SK-N-SH (cell line): Measurements from ENCODE around the gene MRGPRE. TPM values are rescaled to one million over a fixed set of nuclear protein-coding genes. Genes with fewer than 3 reads are reported as not detected.

ENCODE experiments used
- CTCF ChIA-PET: fragments of 300-600, 350-600 bp; formaldehyde crosslinking; extraction: SDS; loops from one replicate; lab custom pipeline; 2021; lab: Yijun Ruan, JAX
- POLR2A ChIA-PET: fragments of 350-600 bp; sonication (Branson Sonifier 250); formaldehyde crosslinking; extraction: SDS; loops from one replicate; lab custom pipeline; 2020; ENCODE audit warnings: antibody characterized with exemption, inconsistent platforms; lab: Yijun Ruan, JAX
- DNase-seq: peaks from one replicate; pipeline ENCODE4 v3.0.0; 2012
- H2AFZ ChIP-seq: fragments of 200-600 bp; sonication (generic); 2 replicates; pipeline ENCODE4 v1.8.1; 2016; ENCODE audit warnings: antibody characterized with exemption, mild to moderate bottlenecking, low read depth
- H3F3A ChIP-seq: fragments of 200-600 bp; sonication (generic); replicated peaks from 2 replicates; pipeline ENCODE3; 2016; ENCODE audit warnings: antibody characterized with exemption, mild to moderate bottlenecking; ENCODE audit not compliant: insufficient read depth
- H3K27ac ChIP-seq, 2 experiments: fragments of 200-500 bp in 1 of 2; fragments of 200-600 bp in 1 of 2; sonication (Bioruptor generic) in 1 of 2; sonication (generic), shearing (Covaris generic) in 1 of 2; 2 replicates each; pipeline versions ENCODE4 v1.5.1 to v1.6.1; 2014 to 2016; ENCODE audit warnings: low read depth in 2 of 2, inconsistent platforms in 1 of 2, low read length in 1 of 2, mild to moderate bottlenecking in 1 of 2, mixed read lengths in 1 of 2
- H3K27me3 ChIP-seq: fragments of 200-600 bp; sonication (generic), shearing (Covaris generic); 2 replicates; pipeline ENCODE4 v1.6.1; 2016; ENCODE audit warnings: mixed run types; ENCODE audit not compliant: insufficient read depth
- H3K36me3 ChIP-seq, 2 experiments: fragments of 200-500 bp in 1 of 2; fragments of 200-600 bp in 1 of 2; sonication (Bioruptor generic) in 1 of 2; sonication (generic) in 1 of 2; replicated peaks in 1 of 2; 2 replicates each; pipeline versions ENCODE3 to v1.5.1; 2014 to 2016; ENCODE audit warnings: low read length in 1 of 2, mild to moderate bottlenecking in 1 of 2; ENCODE audit not compliant: insufficient read depth in 2 of 2, control insufficient read depth in 1 of 2
- H3K4me1 ChIP-seq, 2 experiments: fragments of 200-500 bp in 1 of 2; fragments of 200-600 bp in 1 of 2; sonication (Bioruptor generic) in 1 of 2; sonication (generic), shearing (Covaris generic) in 1 of 2; 2 replicates each; pipeline versions ENCODE4 v1.5.1 to v1.6.1; 2014 to 2016; ENCODE audit warnings: low read depth in 1 of 2, low read length in 1 of 2, mixed run types in 1 of 2; ENCODE audit not compliant: insufficient read depth in 2 of 2, control insufficient read depth in 1 of 2
- H3K4me2 ChIP-seq: fragments of 200-600 bp; sonication (generic), shearing (Covaris generic); 2 replicates; pipeline ENCODE4 v1.6.1; 2017; ENCODE audit warnings: mixed run types
- H3K4me3 ChIP-seq, 2 experiments: fragments of 200-500 bp in 1 of 2; fragments of 200-600 bp in 1 of 2; sonication (Bioruptor generic) in 1 of 2; sonication (generic), shearing (Covaris generic) in 1 of 2; 2 replicates each; pipeline versions ENCODE4 v1.5.1 to v1.8.1; 2014 to 2016; ENCODE audit warnings: low read depth in 2 of 2, inconsistent platforms in 1 of 2, low read length in 1 of 2, mild to moderate bottlenecking in 1 of 2, mixed read lengths in 1 of 2, moderate library complexity in 1 of 2
- H3K79me2 ChIP-seq: fragments of 200-600 bp; sonication (generic); 2 replicates; pipeline ENCODE4 v1.8.1; 2017; ENCODE audit warnings: mild to moderate bottlenecking; ENCODE audit not compliant: insufficient read depth
- H3K9ac ChIP-seq: fragments of 200-600 bp; sonication (generic); 2 replicates; pipeline ENCODE4 v1.6.1; 2017; ENCODE audit warnings: mixed run types
- H3K9me2 ChIP-seq: fragments of 200-600 bp; sonication (generic); 2 replicates; pipeline ENCODE4 v1.6.1; 2017; ENCODE audit warnings: mixed run types
- H3K9me3 ChIP-seq: fragments of 200-600 bp; sonication (generic); 2 replicates; pipeline ENCODE4 v1.6.1; 2017; ENCODE audit warnings: mixed run types, mild to moderate bottlenecking, moderate library complexity
- H4K20me1 ChIP-seq: fragments of 200-600 bp; sonication (generic); 2 replicates; pipeline ENCODE4 v1.6.1; 2017; ENCODE audit warnings: mild to moderate bottlenecking, mixed run types; ENCODE audit not compliant: insufficient read depth
- CHD2 ChIP-seq: fragments of 150-350 bp; IDR thresholded peaks from 2 replicates; pipeline ENCODE4 v1.6.1; 2018; ENCODE audit warnings: low read length; ENCODE audit not compliant: partially characterized antibody
- ELF1 ChIP-seq: IDR thresholded peaks from 2 replicates; pipeline ENCODE4 v1.4.0; 2012
- EZH2phosphoT487 ChIP-seq: fragments of 200-600 bp; sonication (generic); IDR thresholded peaks from 2 replicates; pipeline ENCODE4 v1.6.1; 2017; ENCODE audit warnings: low read depth, mixed run types, mild to moderate bottlenecking, antibody characterized with exemption, moderate library complexity, borderline replicate concordance
- FOXJ3 ChIP-seq: sonication (generic); formaldehyde crosslinking; IDR thresholded peaks from 2 replicates; pipeline ENCODE4 v1.5.1; 2020; ENCODE audit warnings: mild to moderate bottlenecking, missing genetic modification reagents
- FOXM1 ChIP-seq: IDR thresholded peaks from 2 replicates; pipeline ENCODE4 v1.4.0; 2012; ENCODE audit warnings: low read depth, mild to moderate bottlenecking
- GABPA ChIP-seq: IDR thresholded peaks from 2 replicates; pipeline ENCODE4 v1.4.0; 2012; ENCODE audit warnings: low read depth, mild to moderate bottlenecking
- GATA2 ChIP-seq: sonication (generic); formaldehyde crosslinking; IDR thresholded peaks from 2 replicates; pipeline ENCODE4 v1.5.0; 2020; ENCODE audit warnings: mild to moderate bottlenecking, missing genetic modification reagents
- MEF2A ChIP-seq: IDR thresholded peaks from 2 replicates; pipeline ENCODE4 v1.4.0; 2012; ENCODE audit warnings: low read depth, borderline replicate concordance
- NFIC ChIP-seq: IDR thresholded peaks from 2 replicates; pipeline ENCODE4 v1.4.0; 2012; ENCODE audit warnings: borderline replicate concordance
- POLR2AphosphoS5 ChIP-seq: IDR thresholded peaks from 2 replicates; pipeline ENCODE4 v1.6.1; 2012; ENCODE audit warnings: low read depth, low read length
- RAD21 ChIP-seq: IDR thresholded peaks from 2 replicates; pipeline ENCODE4 v1.6.1; 2012; ENCODE audit warnings: mild to moderate bottlenecking, low read length
- RCOR1 ChIP-seq: fragments of 150-350 bp; IDR thresholded peaks from 2 replicates; pipeline ENCODE4 v1.6.1; 2017; ENCODE audit warnings: antibody characterized with exemption, low read length
- RXRA ChIP-seq: IDR thresholded peaks from 2 replicates; pipeline ENCODE4 v1.4.0; 2012; ENCODE audit warnings: low read depth, mild to moderate bottlenecking, borderline replicate concordance
- SMC3 ChIP-seq: IDR thresholded peaks from 2 replicates; pipeline ENCODE4 v1.6.1; 2012; ENCODE audit warnings: low read depth, low read length, improper control_type of control experiment
- WGBS: methylation state at CpG from one replicate; pipeline ENCODE4 v1.1.6; 2017; ENCODE audit warnings: low lambda C conversion rate; 5-methylcytosine and 5-hydroxymethylcytosine counted together
- polyA plus RNA-seq, 3 experiments: library from polyadenylated mRNA; depleted of rRNA; stranded (reverse); fragments of >200 nt; gene quantifications; 2 replicates each; pipeline ENCODE4 v1.2.3, GENCODE V29; 2012
- TF ChIP-seq, protein P1 (sequence below): fragments of 150-350 bp; IDR thresholded peaks from 2 replicates; pipeline ENCODE4 v1.6.1; 2017; ENCODE audit warnings: antibody characterized with exemption, low read length, low read depth, borderline replicate concordance
- TF ChIP-seq, protein P2 (sequence below): IDR thresholded peaks from 2 replicates; pipeline ENCODE4 v1.4.0; 2012; ENCODE audit warnings: low read depth, borderline replicate concordance
- TF ChIP-seq, protein P3 (sequence below): IDR thresholded peaks from 2 replicates; pipeline ENCODE4; 2012
- TF ChIP-seq, protein P4 (sequence below): IDR thresholded peaks from 2 replicates; pipeline ENCODE4 v1.6.1; 2012; ENCODE audit warnings: mild to moderate bottlenecking, low read depth, low read length, moderate library complexity
- TF ChIP-seq, protein P5 (sequence below): IDR thresholded peaks from 2 replicates; pipeline ENCODE4 v1.4.0; 2012; ENCODE audit warnings: low read depth

Gene MRGPRE
- polyA plus RNA-seq, 1 of the 3 experiments (the other 2 are of a cell fraction) = not detected

DNA sequence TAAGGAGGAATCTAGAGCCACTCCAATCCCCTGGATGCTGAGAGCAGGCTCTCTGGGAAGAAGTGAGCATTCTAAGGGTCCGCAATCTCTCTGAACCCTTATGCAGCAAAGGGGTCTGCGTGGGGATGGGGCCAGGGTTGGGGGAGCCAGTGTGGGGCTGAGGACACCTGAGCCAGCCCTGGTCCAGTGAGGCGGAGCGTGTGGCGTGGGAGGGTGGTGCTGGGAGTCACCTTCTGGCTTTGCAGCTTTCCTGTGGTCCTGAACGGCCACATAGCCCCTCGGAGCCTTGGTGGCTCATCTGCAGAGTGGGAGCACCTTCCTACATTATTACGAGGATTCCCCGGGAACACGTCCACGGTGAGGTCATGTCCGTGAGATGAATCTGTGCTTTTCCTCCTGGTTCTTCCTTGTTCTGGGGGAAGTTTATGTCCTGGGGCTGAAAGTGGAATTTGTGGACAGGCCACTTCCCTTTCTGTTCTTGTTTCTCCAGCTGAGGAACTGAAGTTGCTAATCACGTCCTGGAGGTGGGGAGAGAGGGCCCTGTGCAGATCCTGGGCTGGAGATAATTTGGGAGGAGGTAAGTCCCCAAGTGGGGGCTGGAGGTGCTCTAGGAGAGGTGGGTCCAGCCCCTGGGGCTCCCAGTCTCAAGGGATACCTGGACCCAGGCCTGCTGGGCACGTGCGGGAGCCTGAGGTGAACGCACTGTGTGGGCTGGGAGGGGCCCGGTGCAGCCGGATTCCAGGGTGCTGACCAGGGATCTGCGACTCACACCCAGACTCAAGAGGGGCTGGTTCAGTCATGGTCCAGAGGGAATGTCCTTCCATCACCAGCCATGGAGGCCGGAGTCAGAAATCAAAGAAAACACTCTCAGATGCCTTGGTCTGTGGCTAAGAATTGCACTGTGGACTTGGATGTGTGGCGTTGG, 6.1 kb downstream of the MRGPRE start:
- WGBS = 73% methylated on average over 17 of the region's 21 CpGs
- DNase-seq = peak; percentile 15
- Histone ChIP-seq H3K36me3 (no peaks in the 10 kb centered on the region), H3K9me3 (no peaks in the 10 kb centered on the region), H3K9ac (no peak overlapping the region), H3K79me2 (no peaks in the 10 kb centered on the region), H3K4me2 (no peak overlapping the region), H3K4me3 (no peak overlapping the region), H3K27ac (no peak overlapping the region), H4K20me1 (no peaks in the 10 kb centered on the region), H3F3A (no peaks in the 10 kb centered on the region), H3K4me1 (peaks cover 0 to 2% of the 10 kb centered on the region in 2 experiments; a peak in 1 of 4 replicates), H3K9me2 (no peaks in the 10 kb centered on the region), H3K27me3 (no peaks in the 10 kb centered on the region), H2AFZ (no peak overlapping the region)
- POLR2A ChIA-PET = no interaction called here
- TF ChIP-seq, protein P1, sequence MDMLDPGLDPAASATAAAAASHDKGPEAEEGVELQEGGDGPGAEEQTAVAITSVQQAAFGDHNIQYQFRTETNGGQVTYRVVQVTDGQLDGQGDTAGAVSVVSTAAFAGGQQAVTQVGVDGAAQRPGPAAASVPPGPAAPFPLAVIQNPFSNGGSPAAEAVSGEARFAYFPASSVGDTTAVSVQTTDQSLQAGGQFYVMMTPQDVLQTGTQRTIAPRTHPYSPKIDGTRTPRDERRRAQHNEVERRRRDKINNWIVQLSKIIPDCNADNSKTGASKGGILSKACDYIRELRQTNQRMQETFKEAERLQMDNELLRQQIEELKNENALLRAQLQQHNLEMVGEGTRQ = no peak
- TF ChIP-seq POLR2AphosphoS5 (no peak), RXRA (no peak), RCOR1 (no peak), FOXJ3 (CRISPR knock-in tag) (no peak), GATA2 (CRISPR knock-in tag) (no peak), RAD21 (no peak), ELF1 (no peak), FOXM1 (no peak), MEF2A (no peak), CHD2 (no peak), SMC3 (no peak), NFIC (no peak), EZH2phosphoT487 (no peak), GABPA (no peak)
- TF ChIP-seq, protein P2, sequence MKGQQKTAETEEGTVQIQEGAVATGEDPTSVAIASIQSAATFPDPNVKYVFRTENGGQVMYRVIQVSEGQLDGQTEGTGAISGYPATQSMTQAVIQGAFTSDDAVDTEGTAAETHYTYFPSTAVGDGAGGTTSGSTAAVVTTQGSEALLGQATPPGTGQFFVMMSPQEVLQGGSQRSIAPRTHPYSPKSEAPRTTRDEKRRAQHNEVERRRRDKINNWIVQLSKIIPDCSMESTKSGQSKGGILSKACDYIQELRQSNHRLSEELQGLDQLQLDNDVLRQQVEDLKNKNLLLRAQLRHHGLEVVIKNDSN = no peak
- TF ChIP-seq, protein P3, sequence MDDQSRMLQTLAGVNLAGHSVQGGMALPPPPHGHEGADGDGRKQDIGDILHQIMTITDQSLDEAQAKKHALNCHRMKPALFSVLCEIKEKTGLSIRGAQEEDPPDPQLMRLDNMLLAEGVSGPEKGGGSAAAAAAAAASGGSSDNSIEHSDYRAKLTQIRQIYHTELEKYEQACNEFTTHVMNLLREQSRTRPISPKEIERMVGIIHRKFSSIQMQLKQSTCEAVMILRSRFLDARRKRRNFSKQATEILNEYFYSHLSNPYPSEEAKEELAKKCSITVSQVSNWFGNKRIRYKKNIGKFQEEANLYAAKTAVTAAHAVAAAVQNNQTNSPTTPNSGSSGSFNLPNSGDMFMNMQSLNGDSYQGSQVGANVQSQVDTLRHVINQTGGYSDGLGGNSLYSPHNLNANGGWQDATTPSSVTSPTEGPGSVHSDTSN = no peak
- TF ChIP-seq, protein P4, sequence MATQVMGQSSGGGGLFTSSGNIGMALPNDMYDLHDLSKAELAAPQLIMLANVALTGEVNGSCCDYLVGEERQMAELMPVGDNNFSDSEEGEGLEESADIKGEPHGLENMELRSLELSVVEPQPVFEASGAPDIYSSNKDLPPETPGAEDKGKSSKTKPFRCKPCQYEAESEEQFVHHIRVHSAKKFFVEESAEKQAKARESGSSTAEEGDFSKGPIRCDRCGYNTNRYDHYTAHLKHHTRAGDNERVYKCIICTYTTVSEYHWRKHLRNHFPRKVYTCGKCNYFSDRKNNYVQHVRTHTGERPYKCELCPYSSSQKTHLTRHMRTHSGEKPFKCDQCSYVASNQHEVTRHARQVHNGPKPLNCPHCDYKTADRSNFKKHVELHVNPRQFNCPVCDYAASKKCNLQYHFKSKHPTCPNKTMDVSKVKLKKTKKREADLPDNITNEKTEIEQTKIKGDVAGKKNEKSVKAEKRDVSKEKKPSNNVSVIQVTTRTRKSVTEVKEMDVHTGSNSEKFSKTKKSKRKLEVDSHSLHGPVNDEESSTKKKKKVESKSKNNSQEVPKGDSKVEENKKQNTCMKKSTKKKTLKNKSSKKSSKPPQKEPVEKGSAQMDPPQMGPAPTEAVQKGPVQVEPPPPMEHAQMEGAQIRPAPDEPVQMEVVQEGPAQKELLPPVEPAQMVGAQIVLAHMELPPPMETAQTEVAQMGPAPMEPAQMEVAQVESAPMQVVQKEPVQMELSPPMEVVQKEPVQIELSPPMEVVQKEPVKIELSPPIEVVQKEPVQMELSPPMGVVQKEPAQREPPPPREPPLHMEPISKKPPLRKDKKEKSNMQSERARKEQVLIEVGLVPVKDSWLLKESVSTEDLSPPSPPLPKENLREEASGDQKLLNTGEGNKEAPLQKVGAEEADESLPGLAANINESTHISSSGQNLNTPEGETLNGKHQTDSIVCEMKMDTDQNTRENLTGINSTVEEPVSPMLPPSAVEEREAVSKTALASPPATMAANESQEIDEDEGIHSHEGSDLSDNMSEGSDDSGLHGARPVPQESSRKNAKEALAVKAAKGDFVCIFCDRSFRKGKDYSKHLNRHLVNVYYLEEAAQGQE = no peak
- TF ChIP-seq, protein P5, sequence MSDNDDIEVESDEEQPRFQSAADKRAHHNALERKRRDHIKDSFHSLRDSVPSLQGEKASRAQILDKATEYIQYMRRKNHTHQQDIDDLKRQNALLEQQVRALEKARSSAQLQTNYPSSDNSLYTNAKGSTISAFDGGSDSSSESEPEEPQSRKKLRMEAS = no peak
- CTCF ChIA-PET = interaction anchor here (1.0 to 2.9 kb wide), 4 partner anchors 10 to 189 kb away, joined by 3 to 18 read pairs (median 8); no protein-coding TSS in a partner anchor
